A549 (cell line): ENCODE measurements around the gene FSTL4.

ENCODE experiments used
- CEBPB ChIP-seq, 2 experiments: fragments of >200 bp in 1 of 2; sonication (Bioruptor Twin) in 1 of 2; formaldehyde crosslinking in 1 of 2; IDR thresholded peaks; 2 replicates each; pipeline ENCODE4 v1.6.1; 2012 to 2016
- CHD4 ChIP-seq: fragments of 200-600 bp; sonication (generic); IDR thresholded peaks from 2 replicates; pipeline ENCODE4 v1.6.1; 2016; ENCODE audit warnings: antibody characterized with exemption, mild to moderate bottlenecking, borderline replicate concordance
- CTCF ChIP-seq: fragments of >200 bp; sonication (Bioruptor Twin); formaldehyde crosslinking; IDR thresholded peaks from 3 replicates; pipeline ENCODE4 v1.5.1; 2016
- JUN ChIP-seq, 2 experiments: fragments of >200 bp; sonication (Bioruptor Twin); formaldehyde crosslinking; IDR thresholded peaks; 2 replicates in 1 of 2; 3 replicates in 1 of 2; pipeline ENCODE4 v1.6.1; 2016 to 2017
- MAX ChIP-seq: IDR thresholded peaks from 2 replicates; pipeline ENCODE4 v1.6.1; 2012
- MAZ ChIP-seq: fragments of 150-350 bp; IDR thresholded peaks from 2 replicates; pipeline ENCODE4 v1.6.1; 2014; ENCODE audit warnings: antibody characterized with exemption, low read depth, low read length, borderline replicate concordance
- MYC ChIP-seq: IDR thresholded peaks from 2 replicates; pipeline ENCODE4 v1.6.1; 2012; ENCODE audit warnings: mild to moderate bottlenecking, inconsistent platforms, low read length, improper control_type of control experiment, borderline replicate concordance
- NFE2L2 ChIP-seq: fragments of 150-350 bp; conservative IDR thresholded peaks from 2 replicates; pipeline ENCODE4 v1.6.1; 2014; ENCODE audit warnings: low read length
- PHF8 ChIP-seq: fragments of 200-600 bp; sonication (generic); IDR thresholded peaks from 2 replicates; pipeline ENCODE4 v1.6.1; 2016; ENCODE audit warnings: low read depth, mild to moderate bottlenecking, antibody characterized with exemption, moderate library complexity, borderline replicate concordance
- POLR2A ChIP-seq: IDR thresholded peaks from 2 replicates; pipeline ENCODE4 v1.6.1; 2012; ENCODE audit warnings: mild to moderate bottlenecking, low read length
- RAD21 ChIP-seq, 2 experiments: fragments of >200 bp in 1 of 2; sonication (Bioruptor Twin) in 1 of 2; formaldehyde crosslinking in 1 of 2; IDR thresholded peaks in 1 of 2; conservative IDR thresholded peaks in 1 of 2; 2 replicates in 1 of 2; 3 replicates in 1 of 2; pipeline ENCODE4 v1.6.1; 2012 to 2018; ENCODE audit warnings: inconsistent platforms in 1 of 2
- USF2 ChIP-seq: fragments of 450-650 bp; IDR thresholded peaks from 2 replicates; pipeline ENCODE4 v1.6.1; 2014; ENCODE audit warnings: antibody characterized with exemption

GRCh38 chr5:133433641-133434040 is 178.7 kb downstream of the FSTL4 start:
- no peak for TF ChIP-seq CHD4
- TF ChIP-seq CTCF: no peak
- no peak for TF ChIP-seq MYC
- no peak for TF ChIP-seq RAD21 (conservative IDR thresholded peaks at IDR 0.05 in 1 of 2, IDR thresholded peaks at IDR 0.05 in 1 of 2)
- TF ChIP-seq PHF8: no peak
- TF ChIP-seq MAZ: no peak
- TF ChIP-seq CEBPB (IDR thresholded peaks at IDR 0.05): no peak
- no peak for TF ChIP-seq JUN (IDR thresholded peaks at IDR 0.05)
- TF ChIP-seq POLR2A: no peak
- no peak for TF ChIP-seq NFE2L2
- TF ChIP-seq MAX: no peak
- TF ChIP-seq USF2: no peak
